ENCODE data around the gene LGR4. TPM values are rescaled to one million over a fixed set of nuclear protein-coding genes. Genes with fewer than 3 reads are reported as not detected.

LGR4 gene
- total RNA-seq, 1 experiment from 2014 or later, result 99.2 TPM

GRCh38 chr11:27473017-27473406, 422 bp upstream of the LGR4 start:
- H3K9ac ChIP-seq (ENCODE audit: extremely low read depth, insufficient read length, low read length), result peak overlapping the region; percentile 12
- H3K18ac ChIP-seq (ENCODE audit: insufficient read length, low read depth, low read length), result no peak overlapping the region
- H3K56ac ChIP-seq (ENCODE audit: insufficient read length, low read depth, low read length), result no peak overlapping the region
- no peak overlapping the region for H2BK15ac ChIP-seq (ENCODE audit: low read depth, low read length)
- H3K23me2 ChIP-seq (ENCODE audit: insufficient read length, low read depth, low read length, poor library complexity, severe bottlenecking), result peaks cover 19% of the 10 kb centered on the region
- Mint-ChIP-seq H3K27me3 (ENCODE audit: low read depth) (no peaks in the 10 kb centered on the region; the same call in 1 of the 2 replicates), H3K4me1 (peaks cover 34 to 36% of the 10 kb centered on the region in 2 experiments), H3K4me3 (peak overlapping the region; percentile 99), H3K9me3 (peaks cover 3 to 7% of the 10 kb centered on the region in 2 experiments; a peak in 2 of 5 replicates), H3K36me3 (ENCODE audit: insufficient read depth in 1 of 3, low read depth in 3 of 3) (peaks cover 9 to 31% (median 17%) of the 10 kb centered on the region in 3 experiments), H3K27ac (peak overlapping the region in 2 of 3 experiments; percentile 7 to 82; a peak in 3 of 7 replicates)
- no peaks in the 10 kb centered on the region for H4K20me1 ChIP-seq (ENCODE audit: control insufficient read depth, insufficient read depth, insufficient read length)
- H4K8ac ChIP-seq (replicated peaks; ENCODE audit: insufficient read length, low read depth, low read length), result no peak overlapping the region
- TF ChIP-seq, protein P1, sequence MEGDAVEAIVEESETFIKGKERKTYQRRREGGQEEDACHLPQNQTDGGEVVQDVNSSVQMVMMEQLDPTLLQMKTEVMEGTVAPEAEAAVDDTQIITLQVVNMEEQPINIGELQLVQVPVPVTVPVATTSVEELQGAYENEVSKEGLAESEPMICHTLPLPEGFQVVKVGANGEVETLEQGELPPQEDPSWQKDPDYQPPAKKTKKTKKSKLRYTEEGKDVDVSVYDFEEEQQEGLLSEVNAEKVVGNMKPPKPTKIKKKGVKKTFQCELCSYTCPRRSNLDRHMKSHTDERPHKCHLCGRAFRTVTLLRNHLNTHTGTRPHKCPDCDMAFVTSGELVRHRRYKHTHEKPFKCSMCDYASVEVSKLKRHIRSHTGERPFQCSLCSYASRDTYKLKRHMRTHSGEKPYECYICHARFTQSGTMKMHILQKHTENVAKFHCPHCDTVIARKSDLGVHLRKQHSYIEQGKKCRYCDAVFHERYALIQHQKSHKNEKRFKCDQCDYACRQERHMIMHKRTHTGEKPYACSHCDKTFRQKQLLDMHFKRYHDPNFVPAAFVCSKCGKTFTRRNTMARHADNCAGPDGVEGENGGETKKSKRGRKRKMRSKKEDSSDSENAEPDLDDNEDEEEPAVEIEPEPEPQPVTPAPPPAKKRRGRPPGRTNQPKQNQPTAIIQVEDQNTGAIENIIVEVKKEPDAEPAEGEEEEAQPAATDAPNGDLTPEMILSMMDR (conservative IDR thresholded peaks at IDR 0.05), result no peak
- no peak overlapping the region for H2BK12ac ChIP-seq (ENCODE audit: insufficient read length, low read depth, low read length)
- H3K79me1 ChIP-seq (ENCODE audit: insufficient read depth, low read depth, low read length, poor library complexity, severe bottlenecking), result peaks cover 3% of the 10 kb centered on the region
- no peak overlapping the region for H3K4ac ChIP-seq (ENCODE audit: low read depth, low read length)
- H2BK120ac ChIP-seq (ENCODE audit: low read depth, low read length, poor library complexity, severe bottlenecking), result no peak overlapping the region
- no peak overlapping the region for H3T11ph ChIP-seq (ENCODE audit: low read length)
- H2BK5ac ChIP-seq (ENCODE audit: insufficient read length, low read length), result no peak overlapping the region
- H3K14ac ChIP-seq (ENCODE audit: insufficient read depth, low read length), result no peak overlapping the region
- no peak for DNase-seq
- no peak overlapping the region for H2BK20ac ChIP-seq (ENCODE audit: low read depth, low read length, poor library complexity, severe bottlenecking)
- WGBS (ENCODE audit: extremely low coverage, insufficient read length, low lambda C conversion rate), result no CpG with 5 or more reads among the region's 9 CpGs
- no peak overlapping the region for H2AFZ ChIP-seq (ENCODE audit: low read length)
- H4K5ac ChIP-seq (ENCODE audit: insufficient read length, low read depth, low read length), result no peak overlapping the region
- H2AK5ac ChIP-seq (ENCODE audit: insufficient read length, low read length), result no peak overlapping the region
- no peak overlapping the region for H3K27ac ChIP-seq (ENCODE audit: insufficient read length, low read depth, low read length)
- no peaks in the 10 kb centered on the region for H3K9me3 ChIP-seq (ENCODE audit: control insufficient read depth, low read depth, low read length)
- H3K4me2 ChIP-seq (ENCODE audit: insufficient read depth, insufficient read length, low read length), result peak overlapping the region; percentile 58
- no peak overlapping the region for H3K23ac ChIP-seq (ENCODE audit: insufficient read length, low read depth, low read length)
- H3K27me3 ChIP-seq (ENCODE audit: insufficient read depth, low read length), result no peaks in the 10 kb centered on the region
- H3K4me1 ChIP-seq (ENCODE audit: insufficient read depth, low read length), result peaks cover 5% of the 10 kb centered on the region; the same call in 1 of the 2 replicates
- H4K91ac ChIP-seq (ENCODE audit: insufficient read length, low read depth, low read length), result no peak overlapping the region
- H3K79me2 ChIP-seq (ENCODE audit: insufficient read depth, low read length), result peaks cover 33% of the 10 kb centered on the region; the same call in 1 of the 2 replicates

All from H9 (cell line).